WTC11 (cell line): Measurements from ENCODE around the gene SECISBP2.

ENCODE experiments used
- CREB1 ChIP-seq: sonication (generic); formaldehyde crosslinking; IDR thresholded peaks from 2 replicates; pipeline ENCODE4 v1.8.0; 2023; ENCODE audit warnings: mild to moderate bottlenecking, missing genetic modification reagents
- CTCF ChIP-seq: fragments of 200-600 bp; IDR thresholded peaks from 2 replicates; pipeline ENCODE4 v1.8.0; 2022; ENCODE audit warnings: antibody characterized with exemption
- RELA ChIP-seq: sonication (generic); formaldehyde crosslinking; IDR thresholded peaks from 2 replicates; pipeline ENCODE4 v1.8.1; 2022; ENCODE audit warnings: missing genetic modification reagents, mild to moderate bottlenecking, borderline replicate concordance
- ZNF121 ChIP-seq: sonication (generic); formaldehyde crosslinking; IDR thresholded peaks from 2 replicates; pipeline ENCODE4 v1.8.0; 2023; ENCODE audit warnings: missing genetic modification reagents
- TF ChIP-seq, protein P1 (sequence below): sonication (generic); formaldehyde crosslinking; IDR thresholded peaks from 2 replicates; pipeline ENCODE4 v1.8.0; 2022; ENCODE audit warnings: mild to moderate bottlenecking, missing genetic modification reagents

GRCh38 chr9:89310475-89311345 is 7.6 kb upstream of the SECISBP2 start, which contains the start of gene CKS2:
- TF ChIP-seq, protein P1, sequence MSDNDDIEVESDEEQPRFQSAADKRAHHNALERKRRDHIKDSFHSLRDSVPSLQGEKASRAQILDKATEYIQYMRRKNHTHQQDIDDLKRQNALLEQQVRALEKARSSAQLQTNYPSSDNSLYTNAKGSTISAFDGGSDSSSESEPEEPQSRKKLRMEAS (CRISPR knock-in tag) = peak; percentile 89
- no peak for TF ChIP-seq CTCF
- TF ChIP-seq ZNF121 (CRISPR knock-in tag) = no peak
- TF ChIP-seq RELA (CRISPR knock-in tag) = 0 out of 2 replicates have a peak, but pooled peaks have one; percentile 52
- peak; percentile 24; the same call in 1 of the 2 replicates for TF ChIP-seq CREB1 (CRISPR knock-in tag)
